Aorta (tissue), 5 donors: ENCODE data around the gene ATP2B2. TPM values are rescaled to one million over a fixed set of nuclear protein-coding genes. Genes with fewer than 3 reads are reported as not detected.

Experiments used
- ATAC-seq: fragments of 200-7000 bp; cut with Tn5 transposase; one replicate; pipeline ENCODE4 v1.9.1; 2022; ENCODE audit warnings: moderate library complexity; ENCODE audit not compliant: low FRiP score
- DNase-seq, 2 donors: peaks; one replicate each; pipeline ENCODE4 v3.0.0-alpha.2; 2020
- H3K27ac ChIP-seq, 2 donors: one replicate each; pipeline ENCODE4 v1.5.1; 2013; ENCODE audit warnings: low read length in 2 of 2, mild to moderate bottlenecking in 2 of 2, moderate library complexity in 2 of 2, control low read depth in 1 of 2, inconsistent platforms in 1 of 2, low read depth in 1 of 2
- H3K27me3 ChIP-seq, 2 donors: one replicate each; pipeline ENCODE4 v1.6.1; 2013; ENCODE audit warnings: control low read depth in 1 of 2, low read length in 1 of 2, mild to moderate bottlenecking in 1 of 2, moderate library complexity in 1 of 2; ENCODE audit not compliant: insufficient read depth in 2 of 2, control insufficient read depth in 1 of 2
- H3K36me3 ChIP-seq, 2 donors: one replicate each; pipeline ENCODE4 v1.6.1; 2013; ENCODE audit warnings: control low read depth in 1 of 2, low read length in 1 of 2, mild to moderate bottlenecking in 1 of 2; ENCODE audit not compliant: insufficient read depth in 2 of 2, control insufficient read depth in 1 of 2
- H3K4me1 ChIP-seq, 2 donors: one replicate each; pipeline ENCODE4 v1.6.1; 2013; ENCODE audit warnings: low read length in 2 of 2, control low read depth in 1 of 2, mild to moderate bottlenecking in 1 of 2, moderate library complexity in 1 of 2; ENCODE audit not compliant: insufficient read depth in 2 of 2, control insufficient read depth in 1 of 2
- H3K4me3 ChIP-seq, 2 donors: one replicate each; pipeline ENCODE4 v1.5.1; 2013; ENCODE audit warnings: low read length in 2 of 2, control low read depth in 1 of 2, mild to moderate bottlenecking in 1 of 2
- H3K9me3 ChIP-seq: one replicate; pipeline ENCODE4 v1.6.1; 2013; ENCODE audit warnings: mild to moderate bottlenecking, low read length; ENCODE audit not compliant: control insufficient read depth
- WGBS, 2 donors: extraction: QIAGEN DNeasy Blood & Tissue Kit; methylation state at CpG; one replicate each; pipeline ENCODE4 v1.1.7; 2013; 5-methylcytosine and 5-hydroxymethylcytosine counted together
- intact Hi-C, 2 donors: fragments of 100-400 bp; cut with DNase I; formaldehyde crosslinking; loops; one replicate each; pipeline versions ENCODE4 v1.14.2 to v1.15.0; 2022
- polyA plus RNA-seq, 2 donors: library from polyadenylated mRNA; stranded (reverse); fragments of 200-250 nt; gene quantifications; one replicate each; pipeline ENCODE4 v1.2.3, GENCODE V29; 2013
- total RNA-seq, 2 donors: library from RNA; stranded (reverse); fragmentation: NEBNext Ultra II Directional; extraction: Animal tissue kit (Norgen Biotek cat#: 25700); gene quantifications; one replicate each; pipeline ENCODE4 v1.2.1, GENCODE V29; 2021
- donor health status: healthy with polysubstance abuse.
- donor health status: Bipolar disorder and iron deficiency.
- donor health status: DM: no; HTN: no; CAD: no.
- donor health status: DM: no; HTN: no; CAD: no.
- donor health status: DM: yes; HTN: yes; CAD: no.

Gene ATP2B2
- total and polyA plus RNA-seq, 4 donors: 0.29 to 0.30 TPM; not detected in 2

GRCh38 chr3:10495614-10496013 lies 9.8 kb downstream of the ATP2B2 start:
- no peaks in the 10 kb centered on the region for H3K9me3 ChIP-seq
- no peak overlapping the region for H3K27ac ChIP-seq
- no peaks in the 10 kb centered on the region for H3K4me1 ChIP-seq
- no peaks in the 10 kb centered on the region for H3K27me3 ChIP-seq
- WGBS, 2 donors: 58 to 69% methylated on average over 5 of the region's 5 CpGs
- no peak for DNase-seq
- no peak for ATAC-seq
- intact Hi-C loops: no loop called here
- H3K4me3 ChIP-seq: no peak overlapping the region
- H3K36me3 ChIP-seq: no peaks in the 10 kb centered on the region

- Histone ChIP-seq H3K4me3 (no peak overlapping the region), H3K27ac (no peak overlapping the region), H3K27me3 (no peaks in the 10 kb centered on the region), H3K9me3 (no peaks in the 10 kb centered on the region), H3K4me1 (no peaks in the 10 kb centered on the region), H3K36me3 (no peaks in the 10 kb centered on the region)
- no peak for ATAC-seq
- DNase-seq: no peak
- 15 to 26% methylated on average over 4 of the region's 4 CpGs for WGBS, 2 donors
- intact Hi-C loops: no loop called here
Measured at GRCh38 chr3:10495003-10495402, 10.4 kb downstream of the ATP2B2 start.

- H3K9me3 ChIP-seq: no peaks in the 10 kb centered on the region
- no peaks in the 10 kb centered on the region for H3K27me3 ChIP-seq
- no peak for DNase-seq
- 44 to 54% methylated on average over 3 of the region's 3 CpGs for WGBS, 2 donors
- no peak for ATAC-seq
- no peak overlapping the region for H3K4me3 ChIP-seq
- intact Hi-C loops: no loop called here
- no peaks in the 10 kb centered on the region for H3K36me3 ChIP-seq
- no peak overlapping the region for H3K27ac ChIP-seq
- H3K4me1 ChIP-seq: no peaks in the 10 kb centered on the region
Measured at GRCh38 chr3:10494180-10494579, 11.2 kb downstream of the ATP2B2 start.

GRCh38 chr3:10493202-10493589 lies 12.2 kb downstream of the ATP2B2 start:
- WGBS, 2 donors: 73 to 81% methylated on average over 4 of the region's 4 CpGs

GRCh38 chr3:10492364-10493201 lies 12.8 kb downstream of the ATP2B2 start:
- H3K4me1 ChIP-seq: no peaks in the 10 kb centered on the region
- 74 to 80% methylated on average over 12 of the region's 12 CpGs for WGBS, 2 donors
- DNase-seq (no peak), ATAC-seq (no peak)
- intact Hi-C loops: no loop called here
- H3K9me3 ChIP-seq: no peaks in the 10 kb centered on the region
- no peaks in the 10 kb centered on the region for H3K27me3 ChIP-seq
- no peaks in the 10 kb centered on the region for H3K36me3 ChIP-seq
- H3K27ac ChIP-seq: no peak overlapping the region
- no peak overlapping the region for H3K4me3 ChIP-seq

More at GRCh38 chr3:10493202-10493589, 12.2 kb downstream of the ATP2B2 start:
- no peak overlapping the region for H3K4me3 ChIP-seq
- H3K9me3 ChIP-seq: no peaks in the 10 kb centered on the region
- intact Hi-C loops: no loop called here
- H3K4me1 ChIP-seq: no peaks in the 10 kb centered on the region
- H3K36me3 ChIP-seq: no peaks in the 10 kb centered on the region
- ATAC-seq: no peak
- H3K27me3 ChIP-seq: no peaks in the 10 kb centered on the region
- DNase-seq: no peak
- no peak overlapping the region for H3K27ac ChIP-seq

GRCh38 chr3:10489746-10490483 lies 15.5 kb downstream of the ATP2B2 start:
- Histone ChIP-seq H3K27me3 (no peaks in the 10 kb centered on the region), H3K4me3 (no peak overlapping the region), H3K4me1 (no peaks in the 10 kb centered on the region), H3K27ac (no peak overlapping the region), H3K36me3 (no peaks in the 10 kb centered on the region), H3K9me3 (no peaks in the 10 kb centered on the region)
- WGBS, 2 donors: 84% methylated on average over 10 of the region's 10 CpGs
- ATAC-seq: no peak
- intact Hi-C loops: no loop called here
- no peak for DNase-seq

GRCh38 chr3:10487988-10488633 lies 17.3 kb downstream of the ATP2B2 start:
- intact Hi-C loops: no loop called here
- WGBS, 2 donors: 60 to 83% methylated on average over 3 to 4 of the region's 4 CpGs
- no peaks in the 10 kb centered on the region for H3K9me3 ChIP-seq
- no peaks in the 10 kb centered on the region for H3K36me3 ChIP-seq
- no peak overlapping the region for H3K4me3 ChIP-seq
- ATAC-seq: no peak
- no peak for DNase-seq
- no peaks in the 10 kb centered on the region for H3K27me3 ChIP-seq
- H3K4me1 ChIP-seq: no peaks in the 10 kb centered on the region
- no peak overlapping the region for H3K27ac ChIP-seq

- no peaks in the 10 kb centered on the region for H3K27me3 ChIP-seq
- no peak for DNase-seq
- no peak overlapping the region for H3K27ac ChIP-seq
- no peak overlapping the region for H3K4me3 ChIP-seq
- 88 to 92% methylated on average over 8 of the region's 8 CpGs for WGBS, 2 donors
- no peaks in the 10 kb centered on the region for H3K36me3 ChIP-seq
- intact Hi-C loops: no loop called here
- no peak for ATAC-seq
- no peaks in the 10 kb centered on the region for H3K4me1 ChIP-seq
- H3K9me3 ChIP-seq: no peaks in the 10 kb centered on the region
Measured at GRCh38 chr3:10485806-10486205, 19.6 kb downstream of the ATP2B2 start.
